ENCODE results near the gene ARVCF. TPM values are rescaled to one million over a fixed set of nuclear protein-coding genes. Genes with fewer than 3 reads are reported as not detected.
A peak's percentile ranks its signal among the peaks of the same experiment; 100 is the strongest.

ARVCF gene
- total and polyA plus RNA-seq, 9 of the 15 experiments (the other 6 are each of a cell fraction or from before 2014, with no cell fraction given), result 0.03 to 97.4 (median 15.6) TPM

GRCh38 chr22:19974935-19975706 is 41.5 kb downstream of the ARVCF start (continued):
- TF ChIP-seq PRDM10 (IDR thresholded peaks at IDR 0.05; ENCODE audit: partially characterized antibody), result peak; percentile 49
- TF ChIP-seq, protein P1, sequence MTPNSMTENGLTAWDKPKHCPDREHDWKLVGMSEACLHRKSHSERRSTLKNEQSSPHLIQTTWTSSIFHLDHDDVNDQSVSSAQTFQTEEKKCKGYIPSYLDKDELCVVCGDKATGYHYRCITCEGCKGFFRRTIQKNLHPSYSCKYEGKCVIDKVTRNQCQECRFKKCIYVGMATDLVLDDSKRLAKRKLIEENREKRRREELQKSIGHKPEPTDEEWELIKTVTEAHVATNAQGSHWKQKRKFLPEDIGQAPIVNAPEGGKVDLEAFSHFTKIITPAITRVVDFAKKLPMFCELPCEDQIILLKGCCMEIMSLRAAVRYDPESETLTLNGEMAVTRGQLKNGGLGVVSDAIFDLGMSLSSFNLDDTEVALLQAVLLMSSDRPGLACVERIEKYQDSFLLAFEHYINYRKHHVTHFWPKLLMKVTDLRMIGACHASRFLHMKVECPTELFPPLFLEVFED (CRISPR knock-in tag; conservative IDR thresholded peaks at IDR 0.05), result peak; percentile 80
- no peak for TF ChIP-seq CEBPG (CRISPR knock-in tag; IDR thresholded peaks at IDR 0.05)
- no peak for TF ChIP-seq CEBPG (tag; conservative IDR thresholded peaks at IDR 0.05 in 1 of 2, IDR thresholded peaks at IDR 0.05 in 1 of 2)
- TF ChIP-seq ATF3 (IDR thresholded peaks at IDR 0.05), result no peak
- 0 out of 2 replicates have a peak, but pooled peaks have one; percentile 20 for TF ChIP-seq ATF3 (CRISPR knock-in tag; conservative IDR thresholded peaks at IDR 0.05)
- TF ChIP-seq, protein P2, sequence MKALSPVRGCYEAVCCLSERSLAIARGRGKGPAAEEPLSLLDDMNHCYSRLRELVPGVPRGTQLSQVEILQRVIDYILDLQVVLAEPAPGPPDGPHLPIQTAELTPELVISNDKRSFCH (CRISPR knock-in tag; IDR thresholded peaks at IDR 0.05), result no peak
- TF ChIP-seq, protein P2 (tag; IDR thresholded peaks at IDR 0.05), result peak; percentile 51
- peak; percentile 11 to 38; a peak in 1 of 4 replicates for TF ChIP-seq TRIM24 (IDR thresholded peaks at IDR 0.05)
- peak; percentile 61; the same call in 1 of the 2 replicates for TF ChIP-seq ESRRB (CRISPR knock-in tag; IDR thresholded peaks at IDR 0.05; ENCODE audit: borderline replicate concordance)
- peak; percentile 15; the same call in 1 of the 2 replicates for TF ChIP-seq DNMT1 (IDR thresholded peaks at IDR 0.05)
- TF ChIP-seq ARID1B (IDR thresholded peaks at IDR 0.05), result peak; percentile 87
- TF ChIP-seq NFXL1 (CRISPR knock-in tag; IDR thresholded peaks at IDR 0.05), result 0 out of 2 replicates have a peak, but pooled peaks have one; percentile 7
- 0 out of 2 replicates have a peak, but pooled peaks have one; percentile 40 for TF ChIP-seq ERF (CRISPR knock-in tag; IDR thresholded peaks at IDR 0.05)
- peak; percentile 83; the same call in 1 of the 2 replicates for TF ChIP-seq KLF16 (IDR thresholded peaks at IDR 0.05)
- TF ChIP-seq ZNF316 (IDR thresholded peaks at IDR 0.05), result peak; percentile 73
- TF ChIP-seq CBX3 (IDR thresholded peaks at IDR 0.05; ENCODE audit: borderline replicate concordance in 1 of 2, low read length in 2 of 2), result peak in 1 of 2 experiments; percentile 24; a peak in 1 of 3 replicates

Measured in K562 (cell line).